ENCODE results near the gene LRRC71.

LRRC71 gene

GRCh38 chr1:156892190-156893047, 28.0 kb upstream of the LRRC71 start:
- DNase-seq (ENCODE audit: low read depth) = peak; percentile 83

GRCh38 chr1:156893048-156893953, 27.1 kb upstream of the LRRC71 start, which contains the start of gene PEAR1:
Gene PEAR1 (plus strand): TSS chr1:156893718. CDS start chr1:156903927, 10,209 bp downstream.
- DNase-seq (ENCODE audit: low read depth) = no peak

GRCh38 chr1:156894001-156894400, 26.4 kb upstream of the LRRC71 start:
- DNase-seq (ENCODE audit: low read depth) = no peak

- DNase-seq (ENCODE audit: low read depth) = no peak
Observed at GRCh38 chr1:156894711-156895454, 25.5 kb upstream of the LRRC71 start.

- no peak for DNase-seq (ENCODE audit: low read depth)
Observed at GRCh38 chr1:156895455-156895812, 25.0 kb upstream of the LRRC71 start.

GRCh38 chr1:156895927-156896326, 24.5 kb upstream of the LRRC71 start:
- DNase-seq (ENCODE audit: low read depth) = no peak

- DNase-seq (ENCODE audit: low read depth) = no peak
Observed at GRCh38 chr1:156896490-156897033, 23.9 kb upstream of the LRRC71 start.

GRCh38 chr1:156897078-156897825, 23.2 kb upstream of the LRRC71 start:
- no peak for DNase-seq (ENCODE audit: low read depth)

GRCh38 chr1:156898161-156898566, 22.3 kb upstream of the LRRC71 start:
- DNase-seq (ENCODE audit: low read depth) = no peak

GRCh38 chr1:156898971-156899664, 21.3 kb upstream of the LRRC71 start:
- DNase-seq (ENCODE audit: low read depth) = no peak

GRCh38 chr1:156899956-156900718, 20.3 kb upstream of the LRRC71 start:
- DNase-seq (ENCODE audit: low read depth) = no peak

GRCh38 chr1:156900896-156901589, 19.4 kb upstream of the LRRC71 start:
- no peak for DNase-seq (ENCODE audit: low read depth)

- no peak for DNase-seq (ENCODE audit: low read depth)
Observed at GRCh38 chr1:156901590-156901900, 18.9 kb upstream of the LRRC71 start.

GRCh38 chr1:156901966-156902915, 18.2 kb upstream of the LRRC71 start:
- no peak for DNase-seq (ENCODE audit: low read depth)

- DNase-seq (ENCODE audit: low read depth) = no peak
Observed at GRCh38 chr1:156903328-156904091, 16.9 kb upstream of the LRRC71 start.

- no peak for DNase-seq (ENCODE audit: low read depth)
Observed at GRCh38 chr1:156904187-156904959, 16.1 kb upstream of the LRRC71 start.

GRCh38 chr1:156905176-156905575, 15.3 kb upstream of the LRRC71 start:
- no peak for DNase-seq (ENCODE audit: low read depth)

Measured in activated T-cell treated with anti-CD3 and anti-CD28 coated beads for 1 hour (primary cell).